GM12801 (cell line): ENCODE data around the gene MAP4K1.

ENCODE experiments used
- CTCF ChIP-seq: IDR thresholded peaks from one replicate; pipeline ENCODE4 v1.5.1; 2011; ENCODE audit warnings: control low read depth; ENCODE audit not compliant: insufficient read length; ENCODE audit errors: extremely low read depth

MAP4K1 gene

GRCh38 chr19:38639679-38640078 lies 21.9 kb upstream of the MAP4K1 start:
- TF ChIP-seq CTCF = no peak

GRCh38 chr19:38638461-38638860 lies 20.7 kb upstream of the MAP4K1 start:
- TF ChIP-seq CTCF = no peak

- no peak for TF ChIP-seq CTCF
Measured at GRCh38 chr19:38635483-38636399, 18.0 kb upstream of the MAP4K1 start.

- no peak for TF ChIP-seq CTCF
Measured at GRCh38 chr19:38634757-38635482, 17.2 kb upstream of the MAP4K1 start.

GRCh38 chr19:38632476-38633213 lies 14.9 kb upstream of the MAP4K1 start:
- TF ChIP-seq CTCF = no peak

GRCh38 chr19:38629568-38629967 lies 11.8 kb upstream of the MAP4K1 start:
- TF ChIP-seq CTCF = no peak

GRCh38 chr19:38626401-38626800 lies 8.6 kb upstream of the MAP4K1 start:
- no peak for TF ChIP-seq CTCF
